ENCODE measurements around the gene MSRB3.

The MSRB3 gene

GRCh38 chr12:65300679-65301349, 22.3 kb downstream of the MSRB3 start:
- DNase-seq (ENCODE audit: low spot score), result no peak
- TF ChIP-seq, protein P1, sequence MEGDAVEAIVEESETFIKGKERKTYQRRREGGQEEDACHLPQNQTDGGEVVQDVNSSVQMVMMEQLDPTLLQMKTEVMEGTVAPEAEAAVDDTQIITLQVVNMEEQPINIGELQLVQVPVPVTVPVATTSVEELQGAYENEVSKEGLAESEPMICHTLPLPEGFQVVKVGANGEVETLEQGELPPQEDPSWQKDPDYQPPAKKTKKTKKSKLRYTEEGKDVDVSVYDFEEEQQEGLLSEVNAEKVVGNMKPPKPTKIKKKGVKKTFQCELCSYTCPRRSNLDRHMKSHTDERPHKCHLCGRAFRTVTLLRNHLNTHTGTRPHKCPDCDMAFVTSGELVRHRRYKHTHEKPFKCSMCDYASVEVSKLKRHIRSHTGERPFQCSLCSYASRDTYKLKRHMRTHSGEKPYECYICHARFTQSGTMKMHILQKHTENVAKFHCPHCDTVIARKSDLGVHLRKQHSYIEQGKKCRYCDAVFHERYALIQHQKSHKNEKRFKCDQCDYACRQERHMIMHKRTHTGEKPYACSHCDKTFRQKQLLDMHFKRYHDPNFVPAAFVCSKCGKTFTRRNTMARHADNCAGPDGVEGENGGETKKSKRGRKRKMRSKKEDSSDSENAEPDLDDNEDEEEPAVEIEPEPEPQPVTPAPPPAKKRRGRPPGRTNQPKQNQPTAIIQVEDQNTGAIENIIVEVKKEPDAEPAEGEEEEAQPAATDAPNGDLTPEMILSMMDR (IDR thresholded peaks at IDR 0.05), result no peak
- H3K27ac ChIP-seq, result no peak overlapping the region

DNA sequence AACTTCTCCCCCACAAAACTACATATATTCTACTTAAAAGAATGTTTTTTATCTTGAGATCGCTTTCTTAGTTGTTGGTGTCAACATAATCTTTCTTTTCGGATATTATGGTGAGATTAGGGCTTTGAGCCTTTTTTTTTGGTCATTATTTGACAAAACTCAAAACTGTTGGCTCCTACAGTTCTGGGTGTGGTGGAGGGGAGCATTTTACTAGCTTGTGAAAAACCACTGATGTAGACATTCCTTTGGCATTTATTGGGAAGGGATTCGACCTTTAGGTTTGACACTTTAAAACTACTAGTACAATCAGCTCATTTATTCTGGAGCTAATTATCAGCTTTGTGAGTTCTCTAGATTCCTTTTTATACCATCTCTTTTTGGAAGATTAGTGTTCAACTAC, 24.4 kb downstream of the MSRB3 start:
- Histone ChIP-seq H3K4me3 (no peak overlapping the region), H3K27ac (no peak overlapping the region)
- DNase-seq (ENCODE audit: low spot score), result no peak
- TF ChIP-seq, protein P1 (IDR thresholded peaks at IDR 0.05), result no peak

More at GRCh38 chr12:65300679-65301349, 22.3 kb downstream of the MSRB3 start:
- H3K4me3 ChIP-seq, result no peak overlapping the region

DNA sequence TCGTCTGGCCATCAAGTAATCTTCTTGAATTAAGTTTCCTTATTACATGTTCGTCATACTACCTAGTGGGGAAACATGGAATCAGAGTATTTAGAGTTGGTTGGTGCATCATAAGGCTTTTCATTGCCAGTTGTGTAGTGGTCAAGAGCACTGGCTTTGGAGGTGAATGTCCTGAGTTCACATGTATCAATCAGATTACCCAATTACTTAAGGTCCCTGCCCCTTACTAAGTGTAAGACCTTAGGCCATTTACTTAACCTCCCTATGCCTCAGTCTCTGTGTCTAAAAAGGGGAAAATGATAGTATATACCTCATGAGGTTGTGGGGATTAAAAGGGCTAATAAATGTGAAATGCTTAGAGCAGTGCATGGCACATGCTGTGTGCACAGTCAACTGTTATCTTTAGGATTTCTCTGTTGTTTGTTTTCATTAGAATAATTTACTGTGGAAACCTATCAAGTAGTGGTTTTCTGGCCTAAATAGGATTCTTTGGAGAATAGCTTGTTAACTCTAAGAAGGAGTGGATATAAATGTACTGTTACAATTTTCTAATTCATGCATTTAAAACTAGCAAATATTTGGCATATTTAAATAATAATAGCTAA, 27.0 kb downstream of the MSRB3 start:
- TF ChIP-seq, protein P1 (IDR thresholded peaks at IDR 0.05), result no peak
- DNase-seq (ENCODE audit: low spot score), result no peak
- Histone ChIP-seq H3K27ac (no peak overlapping the region), H3K4me3 (no peak overlapping the region)

- DNase-seq (ENCODE audit: low spot score), result no peak
- Histone ChIP-seq H3K4me3 (no peak overlapping the region), H3K27ac (no peak overlapping the region)
- TF ChIP-seq, protein P1 (IDR thresholded peaks at IDR 0.05), result no peak
Observed at GRCh38 chr12:65306366-65307168, 28.1 kb downstream of the MSRB3 start.

DNA sequence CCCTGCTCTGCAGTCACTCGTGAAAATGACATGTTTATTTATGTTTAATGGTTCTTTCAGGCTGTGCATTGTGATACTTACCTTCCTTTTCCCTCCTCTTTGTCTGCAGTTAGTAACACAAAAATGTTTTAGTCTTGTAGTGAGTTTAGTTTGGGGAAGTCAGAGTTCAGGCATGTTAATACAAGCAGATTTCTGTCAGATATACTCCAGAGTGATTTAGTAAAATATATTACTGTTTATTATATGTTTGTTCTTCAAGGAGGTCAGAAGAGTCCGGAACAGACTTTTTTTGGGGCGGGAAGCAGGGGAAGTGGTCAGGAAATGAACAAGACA, 28.7 kb downstream of the MSRB3 start:
- TF ChIP-seq, protein P1 (IDR thresholded peaks at IDR 0.05), result no peak
- DNase-seq (ENCODE audit: low spot score), result no peak

DNA sequence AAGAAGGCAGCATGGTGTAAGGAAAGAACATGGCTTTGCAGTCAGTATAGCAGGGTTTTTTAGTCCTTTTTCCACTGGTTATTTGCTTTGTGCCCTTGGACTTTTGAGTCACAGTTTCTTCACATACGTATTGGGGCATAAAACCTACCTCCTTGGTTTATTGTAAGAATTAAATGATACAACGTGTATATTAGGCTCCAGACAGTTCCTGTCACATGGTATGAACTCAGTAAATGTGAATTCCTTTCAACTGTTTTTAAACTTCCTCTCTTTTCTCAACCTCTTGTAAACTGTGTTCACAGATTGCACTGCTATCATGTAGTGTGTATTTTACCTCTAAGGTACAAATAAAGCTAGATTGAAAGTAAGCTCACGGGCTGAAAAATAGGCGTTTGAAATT, 29.5 kb downstream of the MSRB3 start:
- DNase-seq (ENCODE audit: low spot score), result no peak
- Histone ChIP-seq H3K4me3 (no peak overlapping the region), H3K27ac (no peak overlapping the region)

More for the DNA sequence above, 28.7 kb downstream of the MSRB3 start:
- no peak overlapping the region for H3K27ac ChIP-seq
- no peak overlapping the region for H3K4me3 ChIP-seq

More for the DNA sequence above, 29.5 kb downstream of the MSRB3 start:
- TF ChIP-seq, protein P1 (IDR thresholded peaks at IDR 0.05), result no peak

Measured in coronary artery (tissue), 2 donors.